AG09319 (cell line): ENCODE data around the gene CHD5.
A peak's percentile ranks its signal among the peaks of the same experiment; 100 is the strongest.

ENCODE experiments used
- DNase-seq: peaks from one replicate; pipeline ENCODE4 v3.0.0-alpha.2; 2010; ENCODE audit warnings: low read depth; ENCODE audit errors: extremely low read depth
- CTCF ChIP-seq: IDR thresholded peaks from 2 replicates; pipeline ENCODE4 v1.5.1; 2011; ENCODE audit warnings: low read depth, mild to moderate bottlenecking, inconsistent platforms, low read length, moderate library complexity

Gene CHD5

DNA sequence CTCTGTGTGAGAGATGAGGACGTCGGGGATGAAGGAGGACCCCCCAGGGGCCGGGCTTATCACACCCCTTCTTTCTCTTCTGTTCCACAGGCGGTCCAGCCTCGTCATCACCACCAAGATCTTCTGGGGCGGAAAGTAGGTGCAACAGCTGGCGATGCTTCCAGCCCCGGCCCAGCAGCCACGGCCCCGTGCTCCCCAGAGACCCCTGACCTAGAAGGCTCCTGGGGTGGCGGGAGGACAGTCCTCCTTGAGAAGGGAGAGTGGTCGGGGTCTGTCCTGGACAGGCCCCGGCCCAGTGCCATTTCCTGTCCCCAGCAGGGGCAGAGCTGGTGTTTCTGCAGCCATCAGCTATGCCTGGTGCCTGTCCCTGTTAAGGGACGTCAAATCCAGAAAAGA lies 92.7 kb downstream of the CHD5 start:
- no peak for TF ChIP-seq CTCF

GRCh38 chr1:6086762-6087376 lies 93.3 kb downstream of the CHD5 start:
- no peak for DNase-seq
- no peak for TF ChIP-seq CTCF

More for the DNA sequence above, 92.7 kb downstream of the CHD5 start:
- DNase-seq, result no peak

- no peak for DNase-seq
- no peak for TF ChIP-seq CTCF
Measured at GRCh38 chr1:6086358-6086757, 93.8 kb downstream of the CHD5 start.

DNA sequence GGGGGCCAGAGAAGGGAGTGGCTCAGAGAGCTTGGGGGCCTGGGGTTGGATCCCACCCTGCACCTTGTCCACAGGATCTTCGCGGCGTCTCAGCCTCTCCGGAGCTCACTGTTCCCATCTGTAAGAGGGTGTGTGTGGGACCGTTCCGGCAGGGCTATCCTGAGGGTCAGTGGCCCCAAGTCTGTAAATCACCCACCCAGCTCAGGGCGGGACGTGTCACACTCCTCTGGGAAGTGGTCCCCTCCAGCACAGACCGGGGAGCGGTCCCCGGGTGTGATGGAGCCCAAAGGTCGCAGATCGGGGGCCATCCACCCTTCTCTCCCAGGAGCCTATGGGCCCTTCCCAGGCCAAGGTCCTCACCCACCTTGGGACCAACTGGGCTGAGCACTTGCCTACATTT lies 94.5 kb downstream of the CHD5 start:
- TF ChIP-seq CTCF, result no peak
- DNase-seq, result no peak

GRCh38 chr1:6084781-6085495 lies 95.2 kb downstream of the CHD5 start:
- DNase-seq, result no peak
- no peak for TF ChIP-seq CTCF

GRCh38 chr1:6083801-6084446 lies 96.2 kb downstream of the CHD5 start:
- no peak for TF ChIP-seq CTCF
- peak; percentile 15 for DNase-seq

DNA sequence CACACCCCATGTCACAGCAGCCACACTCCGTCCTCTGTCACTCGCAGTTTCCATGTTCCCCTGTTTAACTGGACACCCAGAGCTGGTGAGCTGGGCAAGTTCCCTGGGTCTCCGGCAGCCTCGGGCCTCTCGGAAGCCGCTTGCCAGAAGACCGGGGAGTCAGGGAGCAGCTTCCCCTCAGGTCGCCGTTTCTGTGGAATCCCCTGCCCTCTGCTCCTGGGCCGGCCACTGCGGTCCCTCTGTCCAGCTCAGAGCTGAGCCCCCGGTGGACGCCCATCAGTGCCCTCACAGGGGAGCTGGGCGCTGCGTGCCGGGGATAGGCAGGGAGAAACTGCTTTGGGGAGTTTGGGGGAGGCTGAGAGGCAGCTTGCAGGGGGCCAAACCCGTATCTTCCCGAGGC lies 96.7 kb downstream of the CHD5 start:
- no peak for DNase-seq
- no peak for TF ChIP-seq CTCF
